Gastroesophageal sphincter (tissue), 3 donors: ENCODE results near the gene DPP6.

Source experiments
- CTCF ChIP-seq, 4 experiments: fragments of 200-600 bp in 2 of 4; fragments of 450-650 bp in 2 of 4; sonication (generic) in 1 of 4; IDR thresholded peaks; one replicate each; pipeline ENCODE4 v1.5.1; 2017 to 2019; ENCODE audit warnings: antibody characterized with exemption in 4 of 4, mild to moderate bottlenecking in 2 of 4, moderate library complexity in 2 of 4
- POLR2A ChIP-seq, 2 donors: fragments of 450-650 bp; IDR thresholded peaks; one replicate each; pipeline ENCODE4 v1.6.1; 2017; ENCODE audit warnings: antibody characterized with exemption in 2 of 2, mild to moderate bottlenecking in 2 of 2, moderate library complexity in 1 of 2

DNA sequence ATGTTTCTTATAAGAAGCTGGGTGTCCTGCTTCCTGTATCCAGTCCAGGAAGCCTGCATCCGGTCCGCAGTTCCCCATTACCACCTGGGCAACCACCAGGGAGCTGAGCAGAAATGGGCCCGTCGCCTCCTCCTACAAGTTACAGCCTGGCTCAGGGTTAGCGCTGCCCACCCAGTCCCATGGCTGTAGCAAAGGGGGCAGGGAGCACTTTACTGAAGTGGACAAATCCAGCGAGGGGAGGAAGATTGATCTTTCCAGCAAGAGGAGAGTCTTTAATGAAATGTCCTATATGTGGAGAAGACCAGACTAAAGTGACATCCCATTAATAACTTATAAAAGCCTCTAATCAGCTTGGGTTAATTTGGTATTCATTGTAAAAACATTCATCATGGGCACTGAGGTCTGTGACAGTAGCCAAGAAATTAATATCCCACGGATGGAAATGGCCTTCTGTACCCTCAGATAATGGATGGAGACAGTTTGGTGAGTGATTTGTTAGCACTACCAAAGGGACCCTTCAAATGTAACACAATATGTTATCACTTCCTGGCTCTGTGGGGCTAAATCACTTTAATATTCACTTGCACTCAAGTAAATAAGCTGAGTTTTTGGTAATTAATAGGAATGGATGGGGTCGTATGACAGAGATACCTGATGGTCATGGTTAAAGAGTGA lies 627.3 kb downstream of the DPP6 start:
- TF ChIP-seq CTCF (IDR thresholded peaks at IDR 0.05), result no peak
- no peak for TF ChIP-seq POLR2A (IDR thresholded peaks at IDR 0.05)
